CD4-positive, alpha-beta memory T cell (primary cell): ENCODE measurements around the gene MYO7B. TPM values are rescaled to one million over a fixed set of nuclear protein-coding genes. Genes with fewer than 3 reads are reported as not detected.

ENCODE experiments used
- CTCF ChIA-PET: fragments of 350-600 bp; sonication (Branson Sonifier 250); formaldehyde crosslinking; loops from one replicate; lab custom pipeline; 2021; ENCODE audit warnings: inconsistent platforms; ENCODE audit not compliant: partially characterized antibody; lab: Charles Lee
- POLR2A ChIA-PET: fragments of 350-600 bp; sonication (Branson Sonifier 250); formaldehyde crosslinking; loops from one replicate; lab custom pipeline; 2021; ENCODE audit not compliant: partially characterized antibody; lab: Charles Lee
- DNase-seq, 5 donors: peaks; one replicate each; pipeline versions ENCODE4 v3.0.0 to v3.0.0-alpha.2; 2020 to 2022; ENCODE audit warnings: mixed read lengths in 1 of 5
- H3K27ac ChIP-seq: one replicate; pipeline ENCODE4 v1.7.0; 2013; ENCODE audit warnings: low read depth, low read length
- H3K27me3 ChIP-seq: 2 replicates; pipeline ENCODE4 v1.7.0; 2013; ENCODE audit warnings: mild to moderate bottlenecking, low read length, moderate library complexity; ENCODE audit not compliant: insufficient read depth
- H3K36me3 ChIP-seq: 2 replicates; pipeline ENCODE4 v1.7.0; 2013; ENCODE audit warnings: mild to moderate bottlenecking, low read length, moderate library complexity; ENCODE audit not compliant: insufficient read depth
- H3K4me1 ChIP-seq: 2 replicates; pipeline ENCODE4 v1.7.0; 2013; ENCODE audit warnings: mild to moderate bottlenecking, low read length, moderate library complexity; ENCODE audit not compliant: insufficient read depth
- H3K4me3 ChIP-seq, 2 donors: one replicate each; pipeline ENCODE4 v1.7.0; 2013; ENCODE audit warnings: low read length in 2 of 2, mild to moderate bottlenecking in 1 of 2
- H3K9me3 ChIP-seq, 2 donors: one replicate each; pipeline ENCODE4 v1.7.0; 2013; ENCODE audit warnings: low read length in 2 of 2, control low read depth in 1 of 2; ENCODE audit not compliant: control insufficient read depth in 1 of 2
- H3K27ac Mint-ChIP-seq, 7 donors: one replicate each; pipeline ENCODE4 v1.8.0; 2020 to 2021; ENCODE audit warnings: mixed read lengths in 7 of 7, mild to moderate bottlenecking in 6 of 7, inconsistent platforms in 3 of 7, moderate library complexity in 3 of 7
- H3K27me3 Mint-ChIP-seq, 2 donors: one replicate each; pipeline ENCODE4 v1.8.0; 2020 to 2021; ENCODE audit warnings: mixed read lengths in 2 of 2
- H3K36me3 Mint-ChIP-seq, 2 donors: one replicate each; pipeline ENCODE4 v1.8.0; 2020 to 2021; ENCODE audit warnings: mixed read lengths in 2 of 2, inconsistent platforms in 1 of 2, mild to moderate bottlenecking in 1 of 2
- H3K4me1 Mint-ChIP-seq, 4 donors: one replicate each; pipeline ENCODE4 v1.8.0; 2020 to 2021; ENCODE audit warnings: mixed read lengths in 4 of 4, mild to moderate bottlenecking in 1 of 4
- H3K4me3 Mint-ChIP-seq, 8 donors: one replicate each; pipeline ENCODE4 v1.8.0; 2020 to 2021; ENCODE audit warnings: mixed read lengths in 8 of 8, mild to moderate bottlenecking in 7 of 8, moderate library complexity in 6 of 8, inconsistent platforms in 3 of 8
- H3K9me3 Mint-ChIP-seq, 8 donors: one replicate each; pipeline ENCODE4 v1.8.0; 2020 to 2021; ENCODE audit warnings: mixed read lengths in 8 of 8, mild to moderate bottlenecking in 5 of 8, inconsistent platforms in 3 of 8, moderate library complexity in 1 of 8
- intact Hi-C: fragments of 100-400 bp; cut with micrococcal nuclease; formaldehyde crosslinking; loops from one replicate; pipeline ENCODE4 v1.15.1; 2023
- polyA plus RNA-seq, 2 donors: library from polyadenylated mRNA; unstranded; fragments of 300-500 nt; fragmentation: Illumina TruSeq; gene quantifications; one replicate each; pipeline ENCODE4 v1.2.3, GENCODE V29; 2021
- total RNA-seq, 2 experiments: library from RNA; stranded (reverse); gene quantifications; one replicate each; pipeline ENCODE4 v1.2.3, GENCODE V29; 2021

The MYO7B gene
- total and polyA plus RNA-seq, 4 experiments from 2014 or later = not detected

GRCh38 chr2:127680706-127681287 is 145.3 kb downstream of the MYO7B start:
- no peak overlapping the region for H3K27ac Mint-ChIP-seq
- peaks cover 0 to 4% (median 2%) of the 10 kb centered on the region in 4 donors for H3K4me1 Mint-ChIP-seq
- POLR2A ChIA-PET = no interaction called here

GRCh38 chr2:127681288-127681804 is 145.9 kb downstream of the MYO7B start:
- Histone ChIP-seq H3K27ac (no peak overlapping the region), H3K27me3 (no peaks in the 10 kb centered on the region), H3K9me3 (no peaks in the 10 kb centered on the region), H3K4me1 (no peaks in the 10 kb centered on the region), H3K36me3 (no peaks in the 10 kb centered on the region), H3K4me3 (no peak overlapping the region)
- no peaks in the 10 kb centered on the region for H3K36me3 Mint-ChIP-seq
- H3K27ac Mint-ChIP-seq = no peak overlapping the region
- DNase-seq = no peak
- peaks cover 0 to 2% (median 0%) of the 10 kb centered on the region in 8 donors for H3K9me3 Mint-ChIP-seq
- intact Hi-C loops = no loop called here
- peaks cover 0 to 1% (median 0%) of the 10 kb centered on the region in 4 donors for H3K4me1 Mint-ChIP-seq
- CTCF ChIA-PET = interaction anchor here (0.6 kb wide), 1 partner anchor 553 kb away, joined by 3 read pairs; no protein-coding TSS in a partner anchor
- H3K4me3 Mint-ChIP-seq = no peak overlapping the region
- POLR2A ChIA-PET = no interaction called here
- peaks cover 11 to 14% of the 10 kb centered on the region in 2 donors for H3K27me3 Mint-ChIP-seq

More at GRCh38 chr2:127680706-127681287, 145.3 kb downstream of the MYO7B start:
- no peaks in the 10 kb centered on the region for H3K9me3 ChIP-seq
- no peak for DNase-seq
- no peaks in the 10 kb centered on the region for H3K36me3 ChIP-seq
- no peak overlapping the region for H3K27ac ChIP-seq
- Mint-ChIP-seq H3K4me3 (no peak overlapping the region), H3K36me3 (no peaks in the 10 kb centered on the region), H3K27me3 (peaks cover 15 to 17% of the 10 kb centered on the region in 2 donors), H3K9me3 (peaks cover 0 to 2% (median 0%) of the 10 kb centered on the region in 8 donors)
- no peaks in the 10 kb centered on the region for H3K4me1 ChIP-seq
- no peaks in the 10 kb centered on the region for H3K27me3 ChIP-seq
- CTCF ChIA-PET = interaction anchor here (0.8 kb wide), 1 partner anchor 9 kb away, joined by 3 read pairs; no protein-coding TSS in a partner anchor
- intact Hi-C loops = no loop called here
- H3K4me3 ChIP-seq = no peak overlapping the region

- Mint-ChIP-seq H3K4me3 (no peak overlapping the region), H3K27me3 (peaks cover 4 to 10% of the 10 kb centered on the region in 2 donors), H3K9me3 (peaks cover 0 to 2% (median 0%) of the 10 kb centered on the region in 8 donors), H3K4me1 (peaks cover 0 to 1% (median 0%) of the 10 kb centered on the region in 4 donors), H3K27ac (no peak overlapping the region), H3K36me3 (no peaks in the 10 kb centered on the region)
- Histone ChIP-seq H3K4me1 (no peaks in the 10 kb centered on the region), H3K27me3 (no peaks in the 10 kb centered on the region), H3K9me3 (no peaks in the 10 kb centered on the region), H3K4me3 (no peak overlapping the region), H3K27ac (no peak overlapping the region), H3K36me3 (no peaks in the 10 kb centered on the region)
- ChIA-PET POLR2A (no interaction called here), CTCF (no interaction called here)
- intact Hi-C loops = no loop called here
- DNase-seq = no peak
Measured at GRCh38 chr2:127681976-127682857, 146.7 kb downstream of the MYO7B start.

- Mint-ChIP-seq H3K27me3 (peaks cover under 1 to 8% of the 10 kb centered on the region in 2 donors), H3K27ac (no peak overlapping the region), H3K9me3 (peaks cover 0 to 4% (median 2%) of the 10 kb centered on the region in 8 donors), H3K4me1 (peaks cover 0 to 1% (median 0%) of the 10 kb centered on the region in 4 donors), H3K4me3 (no peak overlapping the region), H3K36me3 (peaks cover 1 to 2% of the 10 kb centered on the region in 2 donors)
- ChIA-PET POLR2A (no interaction called here), CTCF (no interaction called here)
- H3K4me3 ChIP-seq = no peak overlapping the region
- no peaks in the 10 kb centered on the region for H3K27me3 ChIP-seq
- H3K27ac ChIP-seq = no peak overlapping the region
- no peaks in the 10 kb centered on the region for H3K9me3 ChIP-seq
- no peaks in the 10 kb centered on the region for H3K36me3 ChIP-seq
- H3K4me1 ChIP-seq = no peaks in the 10 kb centered on the region
- no peak for DNase-seq
- intact Hi-C loops = no loop called here
Measured at GRCh38 chr2:127683056-127683455, 147.6 kb downstream of the MYO7B start.

GRCh38 chr2:127683757-127684156 is 148.3 kb downstream of the MYO7B start:
- Mint-ChIP-seq H3K36me3 (peaks cover 3 to 8% of the 10 kb centered on the region in 2 donors), H3K27me3 (peaks cover 0 to 5% of the 10 kb centered on the region in 2 donors), H3K27ac (no peak overlapping the region), H3K4me1 (peaks cover 0 to 1% (median 0%) of the 10 kb centered on the region in 4 donors), H3K9me3 (peaks cover 0 to 10% (median 6%) of the 10 kb centered on the region in 8 donors), H3K4me3 (no peak overlapping the region)
- ChIA-PET CTCF (no interaction called here), POLR2A (no interaction called here)
- no peaks in the 10 kb centered on the region for H3K4me1 ChIP-seq
- H3K27me3 ChIP-seq = no peaks in the 10 kb centered on the region
- H3K27ac ChIP-seq = no peak overlapping the region
- H3K9me3 ChIP-seq = no peaks in the 10 kb centered on the region
- intact Hi-C loops = no loop called here
- no peak for DNase-seq
- no peak overlapping the region for H3K4me3 ChIP-seq
- H3K36me3 ChIP-seq = no peaks in the 10 kb centered on the region

- CTCF ChIA-PET = no interaction called here
- no peak overlapping the region for H3K27ac Mint-ChIP-seq
- Histone ChIP-seq H3K36me3 (no peaks in the 10 kb centered on the region), H3K9me3 (no peaks in the 10 kb centered on the region), H3K4me1 (no peaks in the 10 kb centered on the region), H3K4me3 (no peak overlapping the region), H3K27ac (no peak overlapping the region), H3K27me3 (no peaks in the 10 kb centered on the region)
- H3K9me3 Mint-ChIP-seq = peaks cover 0 to 22% (median 16%) of the 10 kb centered on the region in 8 donors
- no peak overlapping the region for H3K4me3 Mint-ChIP-seq
- peaks cover 0 to 5% of the 10 kb centered on the region in 2 donors for H3K27me3 Mint-ChIP-seq
- H3K4me1 Mint-ChIP-seq = peaks cover 0 to 1% (median 0%) of the 10 kb centered on the region in 4 donors
- POLR2A ChIA-PET = no interaction called here
- intact Hi-C loops = no loop called here
- H3K36me3 Mint-ChIP-seq = peaks cover 3 to 14% of the 10 kb centered on the region in 2 donors
- DNase-seq = no peak
Measured at GRCh38 chr2:127685410-127686080, 150.1 kb downstream of the MYO7B start.
